Activated CD8-positive, alpha-beta memory T cell treated with anti-CD3 and anti-CD28 coated beads for 24 hours (primary cell): ENCODE data around the gene ANK2.
A peak's percentile ranks its signal among the peaks of the same experiment; 100 is the strongest.
"Not testable (repeated sequence)": the region's sequence is repeated elsewhere in the genome, so short reads cannot be mapped to it uniquely, and the experiment has no call there.

Experiments
- DNase-seq: peaks from one replicate; pipeline ENCODE4 v3.0.0-alpha.2; 2020

Gene ANK2

DNA sequence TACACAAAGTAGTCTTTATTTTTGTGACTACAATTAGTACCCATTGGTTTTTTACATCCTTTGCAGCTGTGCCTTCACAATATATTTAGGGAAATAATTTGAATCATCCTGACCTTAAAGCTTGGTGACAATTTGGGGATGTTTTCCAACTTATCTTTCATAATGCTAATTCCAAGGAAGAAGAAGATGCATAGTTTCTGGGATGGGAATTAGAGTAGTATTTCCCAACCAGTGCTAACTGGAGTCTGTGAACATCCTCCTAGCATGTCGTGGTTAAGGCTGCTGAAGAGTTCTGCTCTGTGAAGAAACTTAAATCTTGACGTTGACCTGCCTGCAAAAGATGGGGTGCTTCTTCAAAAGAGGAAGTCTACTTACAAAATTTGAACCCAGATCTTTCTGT, 173.5 kb downstream of the ANK2 start:
- DNase-seq: no peak

GRCh38 chr4:113232194-113232593, 182.7 kb downstream of the ANK2 start:
- DNase-seq: no peak

GRCh38 chr4:113236916-113237315, 187.5 kb downstream of the ANK2 start:
- no peak for DNase-seq

DNA sequence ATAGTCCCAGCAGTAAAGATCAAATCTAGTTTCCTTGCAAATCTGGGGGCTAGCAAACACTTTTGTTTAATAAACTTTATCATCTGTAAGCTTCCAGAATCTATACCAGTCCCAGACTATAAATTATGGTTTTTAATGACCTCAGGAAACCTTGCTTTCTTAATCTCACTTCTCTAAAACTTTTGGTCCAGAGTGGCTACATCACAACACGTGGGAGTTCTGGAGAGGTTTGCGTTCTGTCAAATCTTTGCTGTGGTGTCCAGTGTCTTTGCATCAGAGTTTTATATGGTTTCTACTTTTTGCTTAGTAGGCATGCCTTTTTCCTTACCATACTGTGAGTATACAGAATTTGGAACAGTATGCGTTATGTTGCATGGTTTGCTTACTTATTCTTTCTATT, 193.9 kb downstream of the ANK2 start:
- DNase-seq: no peak

GRCh38 chr4:113244747-113245146, 195.3 kb downstream of the ANK2 start:
- DNase-seq: not testable (repeated sequence)

GRCh38 chr4:113248320-113248719, 198.9 kb downstream of the ANK2 start:
- DNase-seq: no peak

DNA sequence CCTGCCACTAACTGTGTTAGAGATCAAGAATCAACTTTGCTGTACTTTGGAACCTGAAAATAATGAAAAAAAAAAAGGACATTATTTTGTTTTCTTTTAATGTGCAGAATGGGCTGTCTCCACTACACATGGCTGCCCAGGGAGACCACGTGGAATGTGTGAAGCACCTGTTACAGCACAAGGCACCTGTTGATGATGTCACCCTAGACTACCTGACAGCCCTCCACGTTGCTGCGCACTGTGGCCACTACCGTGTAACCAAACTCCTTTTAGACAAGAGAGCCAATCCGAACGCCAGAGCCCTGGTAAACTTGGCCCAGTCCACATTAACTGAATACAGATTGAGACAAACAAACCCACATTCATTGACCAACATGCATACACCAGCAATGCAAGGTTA, 206.2 kb downstream of the ANK2 start:
- no peak for DNase-seq

GRCh38 chr4:113256946-113257345, 207.5 kb downstream of the ANK2 start:
- no peak for DNase-seq

GRCh38 chr4:113260688-113261087, 211.2 kb downstream of the ANK2 start:
- DNase-seq: no peak

GRCh38 chr4:113263274-113263673, 213.8 kb downstream of the ANK2 start:
- no peak for DNase-seq

DNA sequence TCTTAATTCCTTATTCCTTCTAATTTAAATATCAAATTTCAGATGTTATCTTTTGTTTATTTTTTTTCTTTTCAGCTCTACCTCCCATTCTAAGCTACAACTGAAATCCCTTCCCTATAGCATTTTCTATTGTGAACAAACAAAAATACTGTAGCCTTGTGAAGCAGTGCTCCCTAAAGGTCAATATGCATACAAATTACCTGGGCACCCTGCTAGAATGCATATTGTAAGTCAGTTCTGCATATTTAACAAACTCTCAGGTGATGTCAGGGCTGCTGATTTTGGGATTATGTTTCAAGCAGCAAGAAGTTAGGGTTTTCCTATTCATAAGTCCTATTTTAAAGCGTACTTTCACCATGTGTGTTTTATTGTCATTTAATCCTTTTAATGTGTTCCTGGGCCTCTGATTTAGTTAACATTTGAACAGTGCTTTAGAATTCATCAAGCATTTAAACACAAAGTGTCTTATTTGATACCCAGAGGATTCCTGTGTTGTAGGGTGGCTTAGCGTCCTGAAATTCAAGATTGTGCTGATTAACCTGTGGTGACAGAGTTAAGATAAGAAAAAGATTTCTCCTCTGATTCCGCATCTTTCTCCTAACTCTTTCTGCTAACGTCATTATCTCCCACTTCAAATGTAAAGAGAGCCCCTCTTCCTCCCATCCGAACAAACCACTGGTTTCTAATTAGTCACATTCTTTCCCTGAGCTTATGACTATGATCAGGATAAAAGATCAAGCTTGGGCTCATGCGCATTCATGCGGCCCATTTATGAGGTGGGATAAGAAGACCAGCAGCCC, 221.3 kb downstream of the ANK2 start:
- no peak for DNase-seq

DNA sequence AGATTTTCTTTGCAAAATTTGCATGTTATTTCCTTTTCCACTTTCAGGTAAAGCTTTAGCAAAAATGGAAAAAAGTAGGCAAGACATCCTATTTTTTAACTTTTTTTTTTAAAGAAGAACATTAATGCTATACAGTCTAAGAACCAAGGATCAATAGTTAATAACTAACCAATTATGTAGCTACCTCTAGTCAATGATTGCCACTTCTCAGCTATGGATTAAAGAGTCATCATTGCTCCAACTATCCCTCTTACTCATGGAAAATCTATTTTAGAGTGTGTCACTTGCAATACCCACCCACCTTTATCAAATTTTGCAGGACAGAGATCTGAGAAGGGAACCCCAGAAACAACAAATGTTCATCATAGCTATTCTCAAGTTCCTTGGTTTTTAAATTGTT, 223.1 kb downstream of the ANK2 start:
- DNase-seq: no peak

- DNase-seq: no peak
These were observed 224.3 kb downstream of the ANK2 start for GRCh38 chr4:113273721-113274220.

DNA sequence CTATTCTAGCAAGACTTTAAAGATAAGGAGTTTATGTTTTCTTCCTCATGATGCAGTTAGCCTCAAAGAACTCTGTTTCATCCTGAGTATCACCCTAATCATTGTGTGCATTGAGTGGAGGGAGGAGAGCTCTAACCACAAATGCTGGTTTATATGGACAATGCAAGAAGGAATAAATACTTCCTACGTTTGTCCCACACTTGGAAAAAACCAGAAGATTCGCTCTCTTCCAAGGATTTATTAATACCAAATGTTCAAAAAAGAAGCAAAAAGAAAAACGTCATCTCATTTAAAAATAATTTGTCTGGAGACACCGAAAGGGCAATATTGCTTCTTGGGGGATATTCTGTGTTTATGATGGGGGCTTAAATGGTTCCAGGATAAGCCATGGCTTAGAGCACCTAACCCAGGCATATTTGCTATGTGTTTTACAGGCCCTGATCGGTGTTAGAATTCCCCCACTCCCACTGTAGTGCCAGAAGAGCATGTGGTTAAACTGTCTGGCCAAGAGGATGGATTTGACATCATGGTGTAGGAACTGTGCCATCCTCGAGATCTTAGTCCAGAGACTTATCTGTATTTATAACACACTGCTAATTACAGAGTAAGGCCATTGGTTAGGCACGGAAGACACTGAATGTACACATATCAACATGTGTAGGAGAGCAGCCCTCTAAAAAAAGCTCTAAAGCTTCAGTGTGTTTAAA, 227.2 kb downstream of the ANK2 start:
- no peak for DNase-seq

- peak; percentile 72 for DNase-seq
These were observed 229.0 kb downstream of the ANK2 start for GRCh38 chr4:113278324-113278934.

DNA sequence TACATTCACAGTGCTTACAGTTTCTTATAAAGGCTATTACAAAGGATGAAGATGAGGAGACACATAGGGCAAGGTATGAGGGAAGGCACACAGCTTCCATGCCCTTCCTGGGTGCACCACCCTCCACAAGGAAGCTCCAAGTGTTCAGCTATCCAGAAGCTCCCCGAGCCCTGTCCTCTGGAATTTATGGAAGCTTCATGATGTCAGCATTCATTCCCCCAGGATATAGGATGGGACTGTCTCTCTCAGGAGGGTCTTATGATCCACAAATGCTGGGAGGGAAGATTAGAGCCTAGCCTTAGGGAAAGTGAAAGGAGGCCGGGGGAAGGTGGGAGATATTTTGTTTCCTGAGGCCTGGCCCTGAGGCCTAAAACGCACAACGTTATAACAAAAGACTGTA, 236.0 kb downstream of the ANK2 start:
- DNase-seq: no peak

GRCh38 chr4:113288257-113288656, 238.8 kb downstream of the ANK2 start:
- DNase-seq: no peak

GRCh38 chr4:113288696-113289095, 239.2 kb downstream of the ANK2 start:
- no peak for DNase-seq

DNA sequence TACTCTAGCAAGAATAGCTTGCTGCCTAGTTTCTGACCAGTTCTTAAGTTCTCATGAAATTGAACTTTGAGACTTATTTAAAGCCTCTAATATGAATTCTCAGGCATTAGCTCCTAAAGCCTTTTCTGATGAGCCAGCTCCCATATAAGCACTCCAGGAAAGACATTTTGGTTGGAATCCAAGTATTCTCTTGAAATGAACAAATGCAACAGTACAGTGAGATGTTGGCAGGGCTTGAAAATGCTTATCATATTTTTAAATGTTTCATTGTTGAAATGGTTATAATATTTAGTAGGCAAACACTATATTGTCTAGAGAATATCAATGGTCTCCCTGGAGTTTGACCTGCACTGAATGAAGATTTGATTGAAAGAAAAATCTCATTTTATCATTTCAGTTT, 240.3 kb downstream of the ANK2 start:
- no peak for DNase-seq

GRCh38 chr4:113290666-113291065, 241.2 kb downstream of the ANK2 start:
- no peak for DNase-seq

GRCh38 chr4:113292371-113293042, 243.1 kb downstream of the ANK2 start:
- no peak for DNase-seq

GRCh38 chr4:113293043-113293560, 243.6 kb downstream of the ANK2 start:
- DNase-seq: no peak

DNA sequence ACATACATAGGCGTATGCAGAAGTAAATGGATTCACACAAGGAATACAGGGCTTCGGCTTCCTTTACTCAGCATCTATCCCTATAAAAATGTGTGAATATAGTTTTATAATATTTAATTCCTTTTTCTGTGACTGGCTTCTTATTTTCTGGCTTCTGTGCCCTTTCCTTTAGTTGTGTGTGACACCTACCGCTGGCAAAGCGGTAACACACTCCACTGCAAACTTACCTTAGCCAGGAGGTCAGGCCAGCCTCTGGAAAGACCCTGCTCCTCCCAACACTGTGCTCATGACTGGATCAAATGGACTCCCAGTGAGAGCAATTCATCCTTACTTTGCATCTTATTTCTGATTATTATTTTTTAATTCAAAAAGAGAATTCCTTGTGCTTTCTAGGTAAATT, 244.2 kb downstream of the ANK2 start:
- no peak for DNase-seq
